ENCODE data around the gene PI4KB.
A peak's percentile ranks its signal among the peaks of the same experiment; 100 is the strongest.

PI4KB gene

GRCh38 chr1:151311011-151311410 lies 16.2 kb downstream of the PI4KB start:
- no peak for DNase-seq

GRCh38 chr1:151309811-151310323 lies 17.3 kb downstream of the PI4KB start:
- no peak for DNase-seq

GRCh38 chr1:151294742-151295462 lies 32.3 kb downstream of the PI4KB start:
- DNase-seq: no peak

GRCh38 chr1:151293093-151293492 lies 34.1 kb downstream of the PI4KB start:
- DNase-seq: no peak

- no peak for DNase-seq
Measured at GRCh38 chr1:151292207-151293030, 34.8 kb downstream of the PI4KB start.

GRCh38 chr1:151290709-151291303 lies 36.4 kb downstream of the PI4KB start:
- no peak for DNase-seq

GRCh38 chr1:151289991-151290708 lies 37.1 kb downstream of the PI4KB start:
- DNase-seq: no peak

GRCh38 chr1:151289080-151289935 lies 37.9 kb downstream of the PI4KB start:
- DNase-seq: no peak

- no peak for DNase-seq
Measured at GRCh38 chr1:151288502-151288901, 38.7 kb downstream of the PI4KB start.

- no peak for DNase-seq
Measured at GRCh38 chr1:151287767-151288500, 39.3 kb downstream of the PI4KB start.

GRCh38 chr1:151287341-151287699 lies 39.9 kb downstream of the PI4KB start:
- DNase-seq: no peak

GRCh38 chr1:151286619-151287340 lies 40.4 kb downstream of the PI4KB start:
- DNase-seq: no peak

GRCh38 chr1:151284013-151284577 lies 43.1 kb downstream of the PI4KB start:
- DNase-seq: no peak

GRCh38 chr1:151282883-151283725 lies 44.1 kb downstream of the PI4KB start:
- DNase-seq: no peak

- peak; percentile 98 for DNase-seq
Measured at GRCh38 chr1:151281969-151282882, 45.0 kb downstream of the PI4KB start, which contains the start of gene ZNF687. TSS of gene ZNF687 (plus strand) at chr1:151282299. CDS start at chr1:151286292, 3,993 bp downstream.

GRCh38 chr1:151281225-151281968 lies 45.8 kb downstream of the PI4KB start:
- DNase-seq: peak; percentile 69

GRCh38 chr1:151277249-151277648 lies 50.0 kb downstream of the PI4KB start:
- no peak for DNase-seq
